ENCODE measurements around the gene EP400. TPM values are rescaled to one million over a fixed set of nuclear protein-coding genes. Genes with fewer than 3 reads are reported as not detected.
"Not testable (repeated sequence)": the region's sequence is repeated elsewhere in the genome, so short reads cannot be mapped to it uniquely, and the experiment has no call there.

EP400 gene
- total RNA-seq, 1 experiment from 2014 or later: 6.7 TPM

DNA sequence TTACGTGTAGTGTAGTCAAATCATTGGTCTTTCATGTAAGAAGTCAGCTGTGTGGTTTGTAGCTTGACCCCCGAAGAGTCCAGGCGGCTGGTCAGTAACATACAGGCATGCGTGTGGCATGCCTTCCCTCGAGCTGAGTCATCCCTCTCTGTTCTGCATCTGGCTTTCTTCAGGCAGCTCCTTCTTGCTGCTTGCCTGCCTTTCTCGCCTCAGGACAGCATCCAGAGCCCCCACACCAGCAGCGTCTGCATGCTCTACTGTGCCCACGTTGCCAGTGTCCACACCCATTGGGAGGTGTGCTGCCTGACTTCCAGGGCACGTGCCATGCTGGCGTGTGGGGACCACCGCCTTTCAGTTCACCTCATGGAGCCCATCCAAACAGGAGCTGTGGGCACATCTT, 96.8 kb downstream of the EP400 start:
- DNase-seq (ENCODE audit: low spot score): no peak

- not testable (repeated sequence) for DNase-seq (ENCODE audit: low spot score)
These were observed 97.9 kb downstream of the EP400 start for GRCh38 chr12:132047630-132048029.

DNA sequence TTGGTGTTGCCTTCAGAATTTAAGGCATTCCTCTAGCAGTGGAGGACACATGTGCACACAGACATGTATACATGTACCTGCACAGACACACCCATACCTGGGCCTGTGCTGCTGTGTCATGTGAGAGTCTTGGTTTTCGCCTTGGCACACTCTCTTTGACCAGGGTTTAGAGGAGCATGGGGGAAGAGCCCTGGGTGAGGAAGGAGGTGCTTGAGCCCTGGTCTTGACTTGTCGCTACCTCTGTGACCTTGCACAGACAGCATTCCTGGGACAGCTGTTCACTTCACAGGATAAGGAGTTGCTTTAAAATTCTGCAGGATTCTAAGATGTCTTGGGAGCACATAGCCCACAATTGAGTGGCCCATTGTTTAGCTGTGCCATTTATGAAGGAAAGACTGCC, 99.7 kb downstream of the EP400 start:
- DNase-seq (ENCODE audit: low spot score): no peak

GRCh38 chr12:132049876-132050275, 100.1 kb downstream of the EP400 start:
- DNase-seq (ENCODE audit: low spot score): no peak

- DNase-seq (ENCODE audit: low spot score): peak; percentile 23
These were observed 102.0 kb downstream of the EP400 start for GRCh38 chr12:132051718-132052117.

GRCh38 chr12:132052196-132052932, 102.6 kb downstream of the EP400 start:
- no peak for DNase-seq (ENCODE audit: low spot score)

- DNase-seq (ENCODE audit: low spot score): no peak
These were observed 103.9 kb downstream of the EP400 start for GRCh38 chr12:132053338-132054330.

GRCh38 chr12:132054983-132055382, 105.2 kb downstream of the EP400 start:
- no peak for DNase-seq (ENCODE audit: low spot score)

DNA sequence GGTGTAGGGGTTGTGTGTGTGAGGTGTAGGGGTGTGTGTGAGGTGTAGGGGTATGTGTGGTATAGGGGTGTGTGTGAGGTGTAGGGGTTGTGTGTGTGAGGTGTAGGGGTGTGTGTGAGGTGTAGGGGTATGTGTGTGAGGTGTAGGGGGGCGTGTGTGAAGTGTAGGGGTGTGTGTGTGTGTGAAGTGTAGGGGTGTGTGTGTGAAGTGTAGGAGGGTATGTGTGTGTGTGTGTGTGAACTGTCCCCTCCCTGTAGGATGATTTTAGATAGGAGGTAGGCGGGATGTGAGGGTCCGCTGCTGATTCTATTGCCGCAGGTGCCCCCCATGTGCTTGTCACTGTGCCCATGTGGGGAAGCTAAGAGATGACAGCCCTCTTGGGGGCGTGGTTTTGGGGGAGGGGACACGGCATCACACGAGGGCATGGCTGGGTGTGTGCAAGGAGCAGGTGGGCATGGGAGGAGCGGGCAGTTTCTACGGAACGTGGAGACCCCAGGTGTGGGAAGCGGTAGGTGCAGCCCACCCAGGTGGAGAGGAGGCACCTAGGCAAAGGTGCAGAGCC, 105.9 kb downstream of the EP400 start:
- no peak for DNase-seq (ENCODE audit: low spot score)

DNA sequence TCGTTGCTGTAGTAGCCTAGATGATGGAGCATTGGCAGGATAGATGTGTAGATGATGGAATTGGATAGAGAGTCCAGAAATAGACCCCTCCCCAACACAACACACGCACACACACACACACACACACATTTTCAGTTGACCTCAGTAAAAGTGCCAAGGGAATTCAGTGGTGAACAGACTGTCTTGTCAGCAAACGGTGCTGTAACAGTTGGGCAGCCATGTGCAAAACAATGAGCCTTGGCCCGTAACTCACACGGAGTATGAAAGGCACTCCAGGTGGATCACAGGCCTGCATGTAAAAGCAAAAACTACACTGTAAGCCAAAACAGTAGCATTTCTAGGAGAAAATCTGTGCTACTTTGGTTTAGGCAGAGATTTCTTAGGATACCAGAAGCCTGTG, 106.6 kb downstream of the EP400 start:
- no peak for DNase-seq (ENCODE audit: low spot score)

- no peak for DNase-seq (ENCODE audit: low spot score)
These were observed 107.2 kb downstream of the EP400 start for GRCh38 chr12:132056951-132057350.

GRCh38 chr12:132057691-132058090, 107.9 kb downstream of the EP400 start:
- DNase-seq (ENCODE audit: low spot score): no peak

- no peak for DNase-seq (ENCODE audit: low spot score)
These were observed 111.5 kb downstream of the EP400 start for GRCh38 chr12:132061197-132061596.

- DNase-seq (ENCODE audit: low spot score): no peak
These were observed 112.1 kb downstream of the EP400 start for GRCh38 chr12:132061641-132062430.

DNA sequence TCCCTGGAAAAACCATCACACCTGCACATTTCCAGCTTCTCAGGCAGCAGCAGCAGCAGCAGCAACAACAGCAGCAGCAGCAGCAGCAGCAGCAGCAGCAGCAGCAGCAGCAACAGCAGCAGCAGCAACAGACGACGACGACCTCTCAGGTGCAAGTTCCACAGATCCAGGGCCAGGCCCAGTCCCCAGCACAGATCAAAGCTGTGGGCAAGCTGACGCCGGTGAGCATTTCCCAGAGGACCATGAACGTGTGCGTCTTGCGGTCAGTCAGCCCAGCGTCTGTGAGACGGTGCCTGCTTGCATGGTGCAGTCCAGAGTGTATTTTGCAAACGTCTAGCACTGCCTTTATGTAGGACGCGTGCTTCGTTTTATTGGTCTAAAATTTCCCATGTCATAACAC, 112.7 kb downstream of the EP400 start:
- no peak for DNase-seq (ENCODE audit: low spot score)

DNA sequence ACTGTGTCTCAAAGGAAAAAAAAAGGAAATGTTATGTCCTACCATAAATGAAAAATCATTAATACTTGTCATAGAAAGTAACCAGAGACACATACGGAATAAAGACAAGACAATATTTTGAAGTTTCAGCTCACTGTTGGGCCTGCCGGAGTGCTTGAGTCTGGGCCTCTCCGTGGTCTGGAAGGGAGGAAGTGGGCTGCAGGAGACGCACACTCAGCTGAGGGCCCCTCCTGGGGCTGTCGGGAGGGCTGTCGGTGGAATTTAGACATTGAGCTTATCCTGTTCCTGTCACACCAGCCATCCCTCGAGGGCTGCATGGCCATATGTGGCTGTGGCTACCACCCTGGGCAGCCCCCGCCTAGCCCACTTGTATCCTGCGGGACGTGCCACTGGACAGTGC, 113.7 kb downstream of the EP400 start:
- DNase-seq (ENCODE audit: low spot score): no peak

GRCh38 chr12:132064631-132065030, 114.9 kb downstream of the EP400 start:
- no peak for DNase-seq (ENCODE audit: low spot score)

DNA sequence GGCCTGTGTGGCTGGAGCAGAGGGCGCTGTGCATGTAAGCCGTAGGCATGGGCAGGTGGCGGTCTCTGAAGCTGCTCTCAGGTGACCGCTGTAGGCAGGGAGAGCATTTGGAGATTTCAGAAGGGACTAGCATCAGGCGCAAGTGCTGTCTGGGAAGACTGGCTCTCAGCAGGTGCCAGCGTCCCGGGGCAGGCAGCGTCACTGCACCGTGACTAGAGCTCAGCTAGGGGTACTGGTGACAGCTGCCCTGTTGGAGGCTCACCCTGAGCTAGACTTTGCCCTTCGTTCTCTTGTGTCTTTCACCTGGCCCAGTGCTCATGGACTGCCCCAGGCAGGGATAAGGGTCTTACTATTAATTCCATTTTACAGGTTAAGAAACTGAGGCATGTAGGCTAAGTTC, 115.5 kb downstream of the EP400 start:
- DNase-seq (ENCODE audit: low spot score): no peak

DNA sequence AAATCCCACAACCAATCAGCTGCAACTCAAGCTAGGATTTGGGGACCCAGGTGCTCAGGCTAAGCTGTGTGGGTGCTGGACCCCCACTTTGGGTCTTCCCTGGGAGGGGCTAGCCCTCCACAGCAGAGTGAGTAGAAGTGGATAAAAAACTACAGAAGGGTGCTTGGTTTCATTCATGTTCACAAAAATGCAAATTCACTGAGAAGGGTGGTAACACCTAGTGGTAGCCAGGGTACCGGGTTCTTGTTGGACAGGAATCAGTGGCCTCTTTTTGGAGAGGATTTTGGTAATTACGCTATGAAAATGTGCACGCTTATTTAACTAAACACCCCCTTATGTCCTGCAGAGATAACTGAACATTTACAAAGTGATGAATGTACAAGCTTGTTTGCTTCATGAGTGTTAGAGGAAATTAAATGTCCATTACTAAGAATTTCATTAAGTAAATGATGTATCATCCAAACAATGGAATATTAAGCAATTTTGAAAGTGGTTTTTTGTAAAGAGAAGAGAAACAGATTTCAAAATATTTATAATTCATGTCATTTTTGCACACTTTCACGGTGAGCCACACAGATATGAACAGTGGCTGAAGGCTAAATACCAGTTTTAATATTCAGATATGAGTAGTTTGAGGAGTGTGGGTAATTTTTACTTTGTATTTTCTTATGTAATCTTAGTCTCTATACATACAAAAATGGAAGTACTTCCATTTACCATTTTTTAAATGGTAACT, 116.0 kb downstream of the EP400 start:
- DNase-seq (ENCODE audit: low spot score): no peak

- DNase-seq (ENCODE audit: low spot score): no peak
These were observed 116.6 kb downstream of the EP400 start for GRCh38 chr12:132066345-132066685.

- no peak for DNase-seq (ENCODE audit: low spot score)
These were observed 117.0 kb downstream of the EP400 start for GRCh38 chr12:132066749-132067148.
